NCI-H82 treated with DMSO at 0.1 percent for 48 hours (cell line): ENCODE measurements around the gene RPL19.
A peak's percentile ranks its signal among the peaks of the same experiment; 100 is the strongest.

Experiments used
- DNase-seq: peaks from one replicate; lab custom pipeline; 2025; ENCODE audit not compliant: unreplicated experiment; lab: John Stamatoyannopoulos, UW

The RPL19 gene

GRCh38 chr17:39171933-39172332 lies 28.1 kb upstream of the RPL19 start:
- no peak for DNase-seq

- no peak for DNase-seq
These were observed 27.0 kb upstream of the RPL19 start for GRCh38 chr17:39173080-39173479.

- no peak for DNase-seq
These were observed 26.4 kb upstream of the RPL19 start for GRCh38 chr17:39173526-39174274.

GRCh38 chr17:39174920-39175694 lies 25.0 kb upstream of the RPL19 start:
- peak; percentile 71 for DNase-seq

- DNase-seq, result no peak
These were observed 24.4 kb upstream of the RPL19 start for GRCh38 chr17:39175695-39176093.

GRCh38 chr17:39177256-39177655 lies 22.8 kb upstream of the RPL19 start:
- DNase-seq, result no peak

GRCh38 chr17:39178536-39178935 lies 21.5 kb upstream of the RPL19 start:
- no peak for DNase-seq

GRCh38 chr17:39181303-39181702 lies 18.8 kb upstream of the RPL19 start:
- DNase-seq, result peak; percentile 90

- DNase-seq, result no peak
These were observed 17.0 kb upstream of the RPL19 start for GRCh38 chr17:39183045-39183444.

- no peak for DNase-seq
These were observed 16.4 kb upstream of the RPL19 start for GRCh38 chr17:39183720-39184119.

GRCh38 chr17:39186481-39187002 lies 13.5 kb upstream of the RPL19 start:
- DNase-seq, result no peak

GRCh38 chr17:39187152-39187830 lies 12.8 kb upstream of the RPL19 start:
- no peak for DNase-seq

GRCh38 chr17:39191750-39192510 lies 8.2 kb upstream of the RPL19 start:
- DNase-seq, result no peak

- no peak for DNase-seq
These were observed 7.2 kb upstream of the RPL19 start for GRCh38 chr17:39192901-39193300.

- DNase-seq, result no peak
These were observed 6.7 kb upstream of the RPL19 start for GRCh38 chr17:39193346-39193745.

- peak; percentile 46 for DNase-seq
These were observed 5.7 kb upstream of the RPL19 start for GRCh38 chr17:39194089-39194984.

GRCh38 chr17:39194985-39195524 lies 5.0 kb upstream of the RPL19 start:
- DNase-seq, result no peak

GRCh38 chr17:39195568-39196160 lies 4.4 kb upstream of the RPL19 start:
- no peak for DNase-seq

- no peak for DNase-seq
These were observed 3.8 kb upstream of the RPL19 start for GRCh38 chr17:39196241-39196807.
